ENCODE measurements around the gene CNOT6. TPM values are rescaled to one million over a fixed set of nuclear protein-coding genes. Genes with fewer than 3 reads are reported as not detected.
"Not testable (repeated sequence)": the region's sequence is repeated elsewhere in the genome, so short reads cannot be mapped to it uniquely, and the experiment has no call there.

The CNOT6 gene
- total RNA-seq, 2 donors from 2014 or later, result 23.9 to 38.7 TPM

DNA sequence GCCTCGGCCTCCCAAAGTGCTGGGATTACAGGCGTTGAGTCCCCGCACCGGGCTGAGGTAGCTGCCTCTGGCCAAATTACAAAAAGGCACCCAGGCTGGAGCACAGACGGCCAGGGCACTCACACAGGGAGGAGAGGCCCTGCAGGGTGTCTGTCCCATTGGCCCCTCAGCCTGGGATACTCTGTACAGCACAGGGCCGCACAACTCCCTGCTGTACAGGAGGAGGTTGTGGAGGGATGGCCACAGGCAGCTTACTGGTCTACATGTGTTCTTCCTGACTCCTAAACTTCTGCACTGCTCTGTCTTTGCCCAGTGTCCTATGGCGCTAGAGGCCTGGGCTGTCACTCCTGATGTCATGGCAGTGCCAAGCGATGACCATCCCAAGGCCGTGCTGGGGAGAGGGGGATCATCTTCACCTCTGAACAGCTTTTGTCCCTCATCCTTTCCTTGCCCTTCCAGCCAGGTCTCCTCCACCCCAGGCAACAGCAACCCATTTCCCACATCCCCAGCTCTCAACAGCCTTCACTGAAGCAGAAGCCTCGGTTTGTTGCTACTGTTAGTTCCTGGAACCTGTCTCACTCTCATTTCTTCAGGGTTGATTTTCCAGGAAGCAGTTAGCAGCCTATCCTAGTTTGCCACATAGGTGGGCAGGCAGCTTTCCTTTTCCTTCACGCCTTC is 1.8 kb upstream of the CNOT6 start:
- Mint-ChIP-seq H3K27ac (no peak overlapping the region), H3K9me3 (no peaks in the 10 kb centered on the region), H3K27me3 (no peaks in the 10 kb centered on the region), H3K36me3 (ENCODE audit: low read depth) (peaks cover 19% of the 10 kb centered on the region), H3K4me3 (peak overlapping the region; percentile 19), H3K4me1 (peaks cover 10% of the 10 kb centered on the region)
- no peak for ATAC-seq (replicated peaks)

DNA sequence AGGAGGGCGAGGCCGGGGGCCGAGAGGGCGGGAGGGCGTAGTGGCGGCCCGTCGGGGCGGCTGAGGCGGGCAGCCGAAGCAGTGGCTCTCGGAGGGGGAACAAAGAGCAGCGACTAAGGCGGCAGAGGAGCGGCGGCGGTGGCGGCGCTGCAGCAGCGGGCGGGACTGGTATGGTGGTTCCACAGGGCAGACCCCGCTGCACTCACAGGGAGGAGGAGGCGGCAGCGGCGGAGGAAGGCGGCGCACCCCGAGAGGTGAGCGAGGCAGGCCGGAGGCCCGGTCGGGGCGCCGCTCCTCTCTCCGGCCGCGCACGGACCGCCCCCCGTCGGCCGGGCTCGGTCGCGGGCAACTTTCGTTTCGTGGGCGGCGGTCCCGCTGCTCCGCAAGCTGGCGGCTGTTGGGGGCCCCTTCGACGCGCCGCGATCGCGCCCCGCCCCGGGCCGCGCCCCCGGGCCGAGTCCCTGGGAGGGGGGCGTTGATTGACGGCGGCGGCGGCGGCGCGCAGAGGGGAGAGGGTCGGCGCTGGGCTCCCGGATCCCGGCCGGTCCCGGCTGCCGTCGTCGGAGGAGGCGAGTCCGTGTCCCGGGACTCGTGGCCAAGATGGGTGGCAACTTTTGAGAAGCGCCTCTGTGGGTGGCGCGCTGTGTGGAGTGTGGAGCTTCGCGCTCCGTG is 467 bp downstream of the CNOT6 start:
- peak overlapping the region; percentile 93 for H3K27ac Mint-ChIP-seq
- H3K36me3 Mint-ChIP-seq (ENCODE audit: low read depth), result peaks cover 26% of the 10 kb centered on the region
- H3K9me3 Mint-ChIP-seq, result no peaks in the 10 kb centered on the region
- H3K27me3 Mint-ChIP-seq, result no peaks in the 10 kb centered on the region
- H3K4me1 Mint-ChIP-seq, result peaks cover 19% of the 10 kb centered on the region
- ATAC-seq (replicated peaks), result peak; percentile 39
- peak overlapping the region; percentile 90 for H3K4me3 Mint-ChIP-seq

DNA sequence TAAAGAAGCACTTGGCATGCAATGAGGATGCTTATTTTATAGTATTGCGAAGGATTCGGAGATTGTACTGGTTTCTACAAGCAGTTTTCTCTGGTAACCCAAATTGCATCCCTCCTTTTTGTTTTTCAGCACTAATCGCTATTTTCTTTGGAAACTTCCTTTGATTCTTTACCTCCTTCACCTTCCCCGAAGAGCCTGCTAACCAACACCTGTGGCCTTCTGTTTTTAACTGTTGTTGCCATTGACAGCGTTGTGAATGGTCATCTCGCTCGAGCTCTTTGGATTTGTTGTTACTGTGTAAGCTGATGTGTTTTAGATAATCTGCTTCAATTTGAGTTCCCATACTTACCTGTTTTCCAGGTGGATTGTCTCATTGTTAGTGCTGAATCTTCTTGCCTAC is 1.1 kb downstream of the CNOT6 start:
- H3K36me3 Mint-ChIP-seq (ENCODE audit: low read depth), result peaks cover 26% of the 10 kb centered on the region
- ATAC-seq (replicated peaks), result no peak
- no peaks in the 10 kb centered on the region for H3K9me3 Mint-ChIP-seq
- peaks cover 23% of the 10 kb centered on the region for H3K4me1 Mint-ChIP-seq
- H3K27me3 Mint-ChIP-seq, result no peaks in the 10 kb centered on the region
- H3K27ac Mint-ChIP-seq, result peak overlapping the region; percentile 21
- H3K4me3 Mint-ChIP-seq, result peak overlapping the region; percentile 90

DNA sequence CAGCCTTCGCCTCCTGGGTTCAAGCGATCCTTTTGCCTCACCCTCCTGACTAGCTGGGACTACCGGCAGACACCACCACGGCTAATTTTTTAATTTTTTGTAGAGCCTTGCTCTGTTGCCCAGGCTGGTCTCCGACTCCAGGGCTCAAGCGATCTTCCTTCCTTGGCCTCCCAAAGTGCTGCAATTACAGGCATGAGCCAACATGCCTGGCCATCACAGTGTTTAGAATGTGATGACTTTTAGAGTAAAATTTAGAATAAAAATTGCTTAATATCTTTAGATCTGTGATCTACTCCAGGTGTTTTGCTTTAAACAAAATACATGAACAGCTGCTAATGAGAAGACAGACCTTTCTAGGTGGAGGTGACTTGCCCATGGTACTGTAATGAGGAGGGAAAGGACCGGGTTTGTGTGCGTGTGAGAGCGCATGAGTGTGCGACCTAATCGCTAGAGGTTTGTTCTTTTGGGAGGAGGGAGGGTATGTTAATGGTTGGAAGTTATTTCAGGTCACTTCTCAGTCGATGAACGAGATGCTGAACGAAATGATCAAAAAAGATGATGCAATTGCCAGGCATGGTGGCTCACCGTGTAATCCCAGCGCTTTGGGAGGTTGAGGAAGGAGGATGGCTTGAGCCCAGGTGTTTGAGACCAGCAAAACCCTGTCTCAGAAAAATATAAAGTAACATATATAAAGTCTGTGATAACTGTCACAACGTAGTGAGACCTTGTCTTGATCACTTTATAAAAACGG is 2.0 kb downstream of the CNOT6 start:
- Mint-ChIP-seq H3K27me3 (no peaks in the 10 kb centered on the region), H3K4me1 (peaks cover 23% of the 10 kb centered on the region), H3K36me3 (ENCODE audit: low read depth) (peaks cover 26% of the 10 kb centered on the region), H3K4me3 (peak overlapping the region; percentile 90), H3K9me3 (no peaks in the 10 kb centered on the region), H3K27ac (peak overlapping the region; percentile 49)
- no peak for ATAC-seq (replicated peaks)

DNA sequence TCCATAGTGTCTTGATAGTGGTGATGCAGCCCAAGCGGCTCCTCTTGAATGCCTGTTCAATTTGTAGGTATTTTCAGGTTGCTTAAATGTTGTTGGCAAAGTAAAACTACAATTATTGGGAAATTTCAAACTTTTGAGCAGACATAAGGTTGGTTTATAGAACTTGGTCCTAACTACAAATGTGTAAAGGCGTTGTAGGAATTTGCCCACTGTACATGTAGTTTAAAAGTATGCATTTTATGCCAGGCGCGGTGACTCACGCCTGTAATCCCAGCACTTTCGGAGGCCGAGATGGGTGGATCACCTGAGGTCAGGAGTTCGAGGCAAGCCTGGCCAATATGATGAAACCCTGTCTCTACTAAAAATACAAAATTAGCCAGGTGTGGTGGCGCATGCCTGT is 2.6 kb downstream of the CNOT6 start:
- not testable (repeated sequence) for H3K27me3 Mint-ChIP-seq; ATAC-seq (replicated peaks); H3K9me3 Mint-ChIP-seq; H3K27ac Mint-ChIP-seq
- Mint-ChIP-seq H3K4me1 (peaks cover 23% of the 10 kb centered on the region), H3K4me3 (peak overlapping the region; percentile 90), H3K36me3 (ENCODE audit: low read depth) (peaks cover 26% of the 10 kb centered on the region)

DNA sequence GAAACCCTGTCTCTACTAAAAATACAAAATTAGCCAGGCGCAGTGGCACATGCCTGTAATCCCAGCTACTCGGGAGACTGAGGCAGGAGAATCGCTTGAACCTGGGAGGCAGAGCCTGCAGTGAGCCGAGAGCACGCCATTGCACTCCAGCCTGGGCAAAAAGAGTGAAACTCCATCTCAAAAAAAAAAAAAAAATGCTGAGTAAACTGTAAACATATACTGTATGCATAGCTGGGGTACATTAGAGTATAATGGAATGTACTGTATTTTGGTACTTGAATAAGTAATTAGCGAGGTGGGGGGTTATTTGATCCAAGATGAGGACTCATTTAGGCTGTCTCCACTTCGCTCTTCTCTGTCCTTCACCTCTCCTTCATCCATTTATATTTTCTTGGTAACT is 3.7 kb downstream of the CNOT6 start:
- not testable (repeated sequence) for H3K27ac Mint-ChIP-seq; H3K27me3 Mint-ChIP-seq; ATAC-seq (replicated peaks); H3K9me3 Mint-ChIP-seq; H3K4me3 Mint-ChIP-seq
- Mint-ChIP-seq H3K36me3 (ENCODE audit: low read depth) (peaks cover 26% of the 10 kb centered on the region), H3K4me1 (peaks cover 23% of the 10 kb centered on the region)

DNA sequence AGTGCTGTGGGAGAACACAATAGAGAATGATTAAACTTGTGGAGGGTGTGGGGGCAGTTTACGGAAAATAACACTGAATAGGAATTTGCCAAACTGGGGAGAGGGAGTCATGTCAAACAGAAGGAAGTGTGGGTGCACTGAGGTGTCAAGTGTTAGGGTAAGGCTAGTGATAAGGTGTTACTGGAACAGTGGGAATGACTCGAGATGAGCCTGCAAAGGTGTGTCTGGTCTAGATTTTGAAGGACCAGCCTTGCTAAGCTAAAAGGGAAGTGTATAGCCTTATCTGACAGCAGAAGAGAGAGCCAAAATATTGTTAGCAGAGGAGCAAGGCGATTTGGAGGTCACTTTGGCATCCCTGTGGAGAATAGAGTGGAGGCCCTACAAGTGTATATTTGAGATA is 4.2 kb downstream of the CNOT6 start:
- Mint-ChIP-seq H3K9me3 (no peaks in the 10 kb centered on the region), H3K27ac (no peak overlapping the region), H3K27me3 (no peaks in the 10 kb centered on the region), H3K36me3 (ENCODE audit: low read depth) (peaks cover 26% of the 10 kb centered on the region), H3K4me1 (peaks cover 21% of the 10 kb centered on the region), H3K4me3 (no peak overlapping the region)
- no peak for ATAC-seq (replicated peaks)

DNA sequence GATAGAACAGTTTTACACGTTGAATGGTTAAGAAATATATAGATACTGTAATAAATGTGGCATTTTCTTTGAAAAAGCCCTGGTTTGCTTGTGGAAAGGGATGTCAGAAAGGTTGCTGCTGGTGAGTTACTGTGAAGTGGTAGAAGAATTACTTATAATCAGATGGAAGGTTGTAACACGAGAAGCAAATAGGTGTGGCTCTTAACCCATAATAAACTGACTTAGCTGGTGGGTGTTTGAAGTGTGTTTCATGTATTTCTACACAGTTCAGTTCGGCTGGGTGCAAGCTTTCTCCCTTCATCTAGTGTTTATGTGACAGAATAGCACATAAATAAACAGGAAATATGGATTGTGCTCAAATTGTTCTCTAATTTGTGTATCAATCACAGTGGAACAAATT is 5.5 kb downstream of the CNOT6 start:
- H3K27me3 Mint-ChIP-seq, result no peaks in the 10 kb centered on the region
- ATAC-seq (replicated peaks), result no peak
- no peaks in the 10 kb centered on the region for H3K9me3 Mint-ChIP-seq
- H3K4me3 Mint-ChIP-seq, result no peak overlapping the region
- H3K36me3 Mint-ChIP-seq (ENCODE audit: low read depth), result peaks cover 20% of the 10 kb centered on the region
- H3K27ac Mint-ChIP-seq, result no peak overlapping the region
- peaks cover 18% of the 10 kb centered on the region for H3K4me1 Mint-ChIP-seq

DNA sequence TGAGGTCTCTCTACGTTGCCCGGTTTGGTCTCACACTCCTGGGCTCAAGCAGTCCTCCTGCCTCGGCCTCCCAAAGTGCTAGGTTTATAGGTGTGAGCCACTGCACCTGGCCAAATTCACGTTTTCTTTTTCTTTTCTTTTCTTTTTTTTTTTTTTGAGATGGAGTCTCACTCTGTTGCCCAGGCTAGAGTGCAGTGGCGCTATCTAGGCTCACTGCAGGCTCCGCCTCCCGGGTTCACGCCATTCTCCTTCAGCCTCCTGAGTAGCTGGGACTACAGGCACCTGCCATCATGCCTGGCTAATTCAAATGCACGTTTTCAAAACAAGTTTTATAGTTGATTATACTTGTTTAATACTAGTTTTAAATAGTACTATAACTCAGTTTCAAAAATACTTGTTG is 6.1 kb downstream of the CNOT6 start:
- Mint-ChIP-seq H3K4me1 (peaks cover 18% of the 10 kb centered on the region), H3K36me3 (ENCODE audit: low read depth) (peaks cover 18% of the 10 kb centered on the region)
- not testable (repeated sequence) for ATAC-seq (replicated peaks); H3K27ac Mint-ChIP-seq; H3K27me3 Mint-ChIP-seq; H3K9me3 Mint-ChIP-seq; H3K4me3 Mint-ChIP-seq

DNA sequence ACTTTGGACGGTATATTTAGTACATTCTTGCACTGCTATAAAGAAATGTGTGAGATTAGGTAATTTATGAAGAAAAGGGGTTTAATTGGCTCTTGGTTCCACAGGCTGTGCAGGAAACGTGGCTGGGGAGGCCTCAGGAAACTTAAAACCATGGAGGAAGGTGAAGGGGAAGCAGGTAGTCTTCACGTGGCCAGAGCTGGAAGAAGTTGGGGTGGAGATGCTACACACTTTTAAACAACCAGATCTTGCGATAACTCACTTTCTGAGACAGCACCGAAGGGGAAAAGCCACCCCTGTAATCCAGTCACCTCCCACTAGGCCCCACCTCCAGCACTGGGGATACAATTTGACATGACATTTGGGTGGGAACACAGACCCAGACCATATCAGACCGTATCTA is 13.5 kb downstream of the CNOT6 start:
- H3K36me3 Mint-ChIP-seq (ENCODE audit: low read depth), result peaks cover 16% of the 10 kb centered on the region
- no peak for ATAC-seq (replicated peaks)
- no peak overlapping the region for H3K27ac Mint-ChIP-seq
- no peaks in the 10 kb centered on the region for H3K9me3 Mint-ChIP-seq
- no peaks in the 10 kb centered on the region for H3K27me3 Mint-ChIP-seq
- H3K4me1 Mint-ChIP-seq, result peaks cover 29% of the 10 kb centered on the region
- H3K4me3 Mint-ChIP-seq, result no peak overlapping the region

DNA sequence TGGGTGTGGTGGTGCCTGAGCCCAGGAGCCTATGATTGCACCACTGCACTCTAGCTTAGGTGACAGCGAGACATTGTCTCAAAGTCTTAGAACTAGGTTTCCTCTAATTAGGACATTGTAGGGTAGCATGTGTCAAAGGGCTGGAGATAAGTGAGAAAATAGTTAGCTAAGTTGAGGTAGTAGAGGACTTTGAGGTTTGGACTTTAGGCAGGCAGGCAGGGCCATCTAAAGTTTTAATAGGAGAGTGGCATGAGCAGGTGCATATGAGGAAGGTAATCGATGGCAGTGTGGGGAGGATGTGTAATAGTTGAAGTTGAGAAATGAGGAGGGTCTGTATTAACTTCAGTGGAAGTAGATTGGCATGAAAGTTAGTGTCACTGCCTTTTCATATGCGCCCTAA is 21.1 kb downstream of the CNOT6 start:
- Mint-ChIP-seq H3K4me3 (no peak overlapping the region), H3K27me3 (no peaks in the 10 kb centered on the region), H3K9me3 (no peaks in the 10 kb centered on the region), H3K36me3 (ENCODE audit: low read depth) (peaks cover 17% of the 10 kb centered on the region), H3K4me1 (peaks cover 34% of the 10 kb centered on the region), H3K27ac (no peak overlapping the region)
- ATAC-seq (replicated peaks), result no peak

DNA sequence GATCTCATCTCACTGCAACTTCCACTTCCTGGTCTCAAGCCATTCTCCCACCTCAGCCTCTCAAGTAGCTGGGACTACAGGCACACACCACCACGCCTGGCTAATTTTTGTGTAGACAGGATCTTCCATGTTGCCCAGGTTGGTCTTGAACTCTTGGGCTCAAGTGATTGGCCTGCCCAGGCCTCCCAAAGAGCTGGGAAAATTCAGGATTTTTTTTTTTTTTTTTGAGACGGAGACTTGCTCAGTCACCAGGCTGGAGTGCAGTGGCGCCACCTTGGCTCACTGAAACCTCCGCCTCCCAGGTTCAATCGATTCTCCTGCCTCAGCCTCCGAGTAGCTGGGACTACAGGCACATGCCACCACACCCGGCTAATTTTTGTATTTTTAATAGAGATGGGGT is 21.8 kb downstream of the CNOT6 start:
- not testable (repeated sequence) for ATAC-seq (replicated peaks); H3K9me3 Mint-ChIP-seq; H3K27me3 Mint-ChIP-seq; H3K27ac Mint-ChIP-seq; H3K4me3 Mint-ChIP-seq
- Mint-ChIP-seq H3K36me3 (ENCODE audit: low read depth) (peaks cover 17% of the 10 kb centered on the region), H3K4me1 (peaks cover 34% of the 10 kb centered on the region)

DNA sequence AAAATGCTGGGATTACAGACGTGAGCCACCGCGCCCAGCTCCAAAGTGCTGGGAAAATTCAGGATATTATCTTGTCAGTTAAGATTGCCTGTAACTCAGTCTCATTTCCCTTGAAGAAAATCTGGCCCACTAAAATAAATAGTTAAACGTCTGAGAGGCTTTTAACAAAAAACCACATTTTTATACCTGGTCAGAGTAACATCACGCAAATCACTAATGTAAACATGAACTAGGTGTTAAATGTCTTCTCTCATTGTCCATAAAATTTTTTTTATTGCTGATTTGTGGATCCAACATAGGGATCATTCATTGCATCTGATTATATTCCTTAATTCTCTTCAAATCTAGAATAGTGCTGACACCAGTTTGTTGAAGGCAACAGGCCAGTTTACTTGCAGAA is 22.3 kb downstream of the CNOT6 start:
- Mint-ChIP-seq H3K36me3 (ENCODE audit: low read depth) (peaks cover 17% of the 10 kb centered on the region), H3K4me1 (peaks cover 34% of the 10 kb centered on the region), H3K27me3 (no peaks in the 10 kb centered on the region), H3K9me3 (no peaks in the 10 kb centered on the region), H3K27ac (no peak overlapping the region), H3K4me3 (no peak overlapping the region)
- ATAC-seq (replicated peaks), result no peak

DNA sequence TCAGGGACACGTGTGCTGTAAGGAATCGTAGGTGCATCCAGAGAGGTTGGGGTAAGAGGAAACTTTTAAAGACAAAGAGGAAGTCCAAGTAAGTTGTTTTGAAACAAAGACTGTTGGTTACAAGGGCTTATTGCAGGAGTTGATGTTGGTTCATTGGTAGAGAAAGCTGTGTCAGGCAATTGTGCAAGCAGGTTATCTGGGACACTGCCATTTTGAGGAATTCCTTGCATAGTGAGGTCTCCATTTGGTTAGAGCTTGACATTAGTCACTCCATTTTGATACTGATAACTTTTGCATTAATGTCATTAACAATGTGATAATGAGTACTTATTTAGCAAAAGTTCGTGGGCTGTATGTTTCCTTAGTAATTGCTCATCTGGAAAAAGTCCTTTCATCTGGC is 24.9 kb downstream of the CNOT6 start:
- Mint-ChIP-seq H3K4me1 (peaks cover 42% of the 10 kb centered on the region), H3K36me3 (ENCODE audit: low read depth) (peaks cover 11% of the 10 kb centered on the region), H3K4me3 (no peak overlapping the region), H3K9me3 (no peaks in the 10 kb centered on the region), H3K27me3 (no peaks in the 10 kb centered on the region), H3K27ac (peak overlapping the region; percentile 77)
- no peak for ATAC-seq (replicated peaks)

DNA sequence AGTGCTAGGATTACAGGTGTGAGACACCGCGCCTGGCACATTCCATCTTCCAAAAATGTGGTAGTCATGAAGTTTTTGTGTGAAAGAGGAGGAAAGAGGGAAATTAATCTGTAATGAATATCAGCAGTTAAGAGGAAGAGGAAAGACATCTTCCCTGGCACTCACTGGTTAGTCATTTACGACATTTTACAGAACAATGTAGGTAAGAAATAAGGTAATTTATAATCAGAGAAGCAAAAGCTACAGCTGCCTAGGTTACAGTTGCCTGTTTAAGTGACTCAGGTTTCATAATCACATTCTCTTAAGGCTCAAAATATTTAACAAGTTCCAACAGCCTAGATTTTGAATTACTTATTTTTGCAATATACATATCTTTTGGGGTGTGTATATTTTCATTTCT is 26.9 kb downstream of the CNOT6 start:
- no peaks in the 10 kb centered on the region for H3K9me3 Mint-ChIP-seq
- no peak overlapping the region for H3K27ac Mint-ChIP-seq
- no peaks in the 10 kb centered on the region for H3K27me3 Mint-ChIP-seq
- ATAC-seq (replicated peaks), result no peak
- H3K4me3 Mint-ChIP-seq, result no peak overlapping the region
- peaks cover 31% of the 10 kb centered on the region for H3K4me1 Mint-ChIP-seq
- peaks cover 14% of the 10 kb centered on the region for H3K36me3 Mint-ChIP-seq (ENCODE audit: low read depth)
